ENCODE results near the gene GSN.

The GSN gene

DNA sequence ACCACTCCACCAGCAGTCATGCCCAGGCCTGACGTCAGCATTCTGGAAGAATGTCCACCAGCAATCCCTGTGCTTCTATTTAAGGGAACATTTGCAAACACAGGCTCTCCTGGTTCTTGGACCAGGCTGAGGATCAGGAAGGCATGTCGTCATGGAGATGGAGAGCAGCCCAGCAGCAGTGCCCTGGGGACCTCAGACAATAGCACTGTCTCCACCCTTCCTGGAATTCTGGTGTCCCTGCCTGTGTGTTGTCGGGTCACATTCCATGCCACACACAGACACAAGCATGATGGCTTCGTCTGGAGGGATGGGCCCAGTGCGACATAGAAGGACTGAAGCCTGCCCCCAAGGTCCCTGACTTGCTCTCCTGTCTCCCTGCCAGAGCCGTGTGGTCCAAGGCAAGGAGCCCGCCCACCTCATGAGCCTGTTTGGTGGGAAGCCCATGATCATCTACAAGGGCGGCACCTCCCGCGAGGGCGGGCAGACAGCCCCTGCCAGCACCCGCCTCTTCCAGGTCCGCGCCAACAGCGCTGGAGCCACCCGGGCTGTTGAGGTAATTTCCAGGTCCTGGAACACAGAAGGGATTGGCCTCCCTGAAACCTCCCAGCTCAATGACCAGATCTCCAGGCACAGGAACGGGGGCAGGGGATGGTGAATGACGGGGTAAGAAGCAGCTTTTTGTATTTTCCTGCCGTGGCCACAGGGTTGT is 58.3 kb downstream of the GSN start:
- no peak for DNase-seq

GRCh38 chr9:121326901-121327613 is 59.1 kb downstream of the GSN start:
- DNase-seq, result no peak

GRCh38 chr9:121328476-121328875 is 60.5 kb downstream of the GSN start:
- no peak for DNase-seq

- DNase-seq, result no peak
Observed at GRCh38 chr9:121328876-121329681, 61.1 kb downstream of the GSN start.

GRCh38 chr9:121331549-121331948 is 63.6 kb downstream of the GSN start:
- DNase-seq, result no peak

- DNase-seq, result no peak
Observed at GRCh38 chr9:121331992-121332685, 64.2 kb downstream of the GSN start.

DNA sequence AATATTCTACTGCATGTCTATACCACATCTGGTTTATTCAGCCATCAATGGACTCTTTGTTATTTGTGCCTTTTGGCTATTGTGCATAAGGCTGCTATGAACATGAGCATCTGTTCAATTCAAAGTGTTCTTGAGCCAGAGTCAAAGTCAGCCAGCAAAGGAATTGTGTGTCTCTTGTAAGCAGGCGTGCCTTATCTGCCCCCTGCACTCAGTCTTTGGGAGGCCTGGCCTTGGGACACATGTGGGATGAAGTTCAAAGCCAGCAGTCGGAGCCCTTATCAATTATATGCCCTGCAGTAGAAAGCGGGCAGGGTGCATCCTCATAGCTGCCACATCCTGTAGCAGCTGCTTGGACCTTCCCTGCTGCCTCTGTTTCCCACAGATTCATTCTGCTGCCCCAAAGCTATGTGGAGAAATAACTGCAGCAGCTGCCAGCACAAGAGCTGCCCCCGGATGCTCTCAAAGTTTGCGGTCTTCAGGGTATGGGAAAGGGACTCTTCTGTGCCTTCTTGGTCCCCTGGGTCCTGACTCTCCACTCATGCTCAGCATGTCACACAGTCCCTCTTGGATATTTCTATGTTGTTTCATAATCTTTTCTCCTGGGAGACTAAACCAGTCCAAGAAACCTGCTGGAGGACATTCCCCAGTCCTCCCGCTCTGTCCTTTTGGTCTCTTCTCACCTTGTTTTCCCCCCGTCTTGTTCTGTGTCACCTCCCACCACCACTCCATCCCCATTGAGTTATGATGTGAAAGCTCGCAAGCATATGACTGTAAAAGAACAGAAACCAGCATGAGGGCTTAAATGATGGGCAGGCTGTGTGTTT is 66.2 kb downstream of the GSN start:
- no peak for DNase-seq

- no peak for DNase-seq
Observed at GRCh38 chr9:121336665-121337064, 68.7 kb downstream of the GSN start.

DNA sequence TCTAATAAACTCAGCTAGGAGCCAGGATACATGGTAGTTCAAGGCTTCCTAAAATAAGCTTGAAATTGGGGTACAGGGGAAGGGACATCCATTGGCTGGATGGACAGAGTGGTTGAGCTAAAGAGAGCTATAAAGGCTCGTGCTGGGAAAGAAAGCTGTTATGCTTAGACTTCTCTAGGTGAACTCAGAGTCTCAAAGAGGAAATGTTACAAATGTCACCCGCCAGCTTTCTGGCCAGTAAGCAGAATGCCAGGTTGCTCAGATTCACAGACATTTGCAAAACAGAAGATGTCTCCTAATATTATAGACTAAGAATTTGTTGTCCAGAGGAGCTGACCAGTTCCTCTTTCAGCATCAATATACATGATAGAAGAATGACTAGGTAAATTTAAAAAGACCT is 71.5 kb downstream of the GSN start:
- no peak for DNase-seq

DNA sequence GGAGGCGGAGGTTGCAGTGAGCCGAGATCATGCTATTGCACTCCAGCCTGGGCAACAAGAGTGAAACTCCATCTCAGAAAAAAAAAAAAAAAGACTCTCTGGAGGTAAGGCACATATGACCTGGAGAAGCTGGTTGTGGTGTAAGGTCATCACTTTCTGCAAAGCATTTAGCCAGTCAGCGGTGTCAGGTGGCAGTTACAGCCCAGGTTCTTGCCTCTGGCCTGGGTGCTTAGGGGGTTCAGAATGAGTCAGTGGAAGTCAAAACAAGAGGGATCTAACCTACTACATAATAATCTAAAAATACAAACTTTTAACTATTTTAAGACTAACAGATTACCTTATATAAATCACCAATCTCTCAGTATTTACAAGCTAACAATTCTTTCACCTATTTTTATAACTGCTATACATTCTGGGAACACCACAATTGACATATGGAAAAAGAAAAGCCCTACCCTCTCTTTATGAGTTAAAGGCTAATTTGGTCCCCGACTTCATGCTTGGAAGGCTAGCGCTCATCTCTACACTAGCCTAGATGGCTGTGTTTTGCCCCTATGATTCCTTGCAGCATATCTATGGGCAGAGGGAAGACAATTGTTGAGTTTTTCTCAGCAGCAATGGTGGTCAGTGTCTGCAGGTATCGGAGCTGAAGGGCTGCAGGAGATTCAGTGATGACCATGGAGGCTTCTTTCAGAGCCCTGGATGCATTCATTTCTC is 72.9 kb downstream of the GSN start:
- DNase-seq, result no peak

DNA sequence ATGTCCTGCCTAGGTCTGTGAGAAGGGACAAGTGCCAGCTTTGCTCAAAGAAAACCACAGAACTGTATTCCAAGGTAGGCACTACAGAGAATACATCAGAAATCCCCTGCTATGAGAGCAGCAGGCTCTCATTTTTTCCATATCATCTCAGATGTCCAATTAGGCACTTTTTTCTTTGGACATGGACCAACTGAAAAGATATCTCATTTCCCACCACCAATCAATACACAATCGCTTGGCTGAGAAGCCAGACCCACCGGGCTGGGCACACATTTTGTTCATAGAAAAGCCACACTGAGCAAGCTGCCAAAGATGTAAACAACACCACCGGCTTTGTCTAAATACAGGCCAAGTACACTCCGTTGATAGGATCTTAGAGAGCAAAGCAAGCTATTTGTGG is 76.2 kb downstream of the GSN start:
- no peak for DNase-seq

DNA sequence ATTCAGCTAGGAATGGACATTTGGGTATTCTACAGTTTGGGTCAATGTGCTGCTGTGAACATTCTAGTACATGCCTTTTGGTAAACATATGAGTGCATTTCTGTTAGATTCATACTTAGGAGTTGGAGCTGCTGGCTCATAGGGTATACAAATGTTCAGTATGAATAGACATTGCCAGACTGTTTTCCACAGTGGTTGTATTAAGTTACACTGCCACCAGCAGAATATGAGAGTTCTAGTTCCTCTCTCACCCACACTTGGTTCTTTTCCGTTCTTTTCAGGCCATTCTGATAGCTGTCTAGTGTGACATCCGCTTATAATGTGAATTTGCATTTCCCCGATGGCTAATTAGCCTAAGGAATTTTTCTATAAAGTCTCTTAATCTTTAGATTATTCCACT is 77.1 kb downstream of the GSN start:
- DNase-seq, result no peak

DNA sequence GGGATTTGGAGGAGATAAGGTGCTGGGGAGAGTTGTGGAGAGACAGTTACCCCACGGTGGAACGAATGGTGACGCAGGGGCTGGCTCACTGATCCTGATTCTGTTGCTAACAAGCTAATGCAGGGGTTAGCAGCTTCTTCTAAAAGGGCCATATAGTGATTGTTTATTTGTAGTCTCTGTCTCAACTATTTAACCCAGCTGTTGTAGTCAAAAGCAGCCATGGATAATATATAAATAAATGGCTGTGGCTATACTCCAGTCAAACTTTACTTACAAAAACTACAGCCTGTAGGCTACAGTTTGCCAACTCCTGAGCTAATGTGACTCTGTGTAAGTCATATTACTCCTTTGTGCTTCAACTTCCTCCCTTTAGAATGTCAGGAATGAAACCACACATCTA is 80.3 kb downstream of the GSN start:
- DNase-seq, result no peak

GRCh38 chr9:121349009-121349408 is 81.0 kb downstream of the GSN start:
- no peak for DNase-seq

DNA sequence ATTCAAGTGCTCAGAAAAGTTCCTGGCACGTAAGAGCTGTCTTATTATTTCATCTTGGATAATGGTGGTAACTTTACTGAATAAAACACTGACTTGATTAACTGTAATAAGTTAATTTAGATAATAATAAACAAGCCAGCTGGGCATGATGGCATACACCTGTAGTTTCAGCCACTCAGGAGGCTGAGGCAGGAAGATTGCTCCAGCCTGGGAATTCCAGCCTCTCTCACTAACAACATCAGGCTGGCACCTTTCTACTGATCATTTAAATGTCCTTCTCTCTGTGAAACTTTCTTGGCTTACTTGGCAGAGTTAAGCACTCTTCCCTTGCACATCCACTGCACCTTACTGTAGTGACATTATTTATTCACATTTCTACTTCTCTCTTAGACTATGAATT is 82.1 kb downstream of the GSN start:
- no peak for DNase-seq

DNA sequence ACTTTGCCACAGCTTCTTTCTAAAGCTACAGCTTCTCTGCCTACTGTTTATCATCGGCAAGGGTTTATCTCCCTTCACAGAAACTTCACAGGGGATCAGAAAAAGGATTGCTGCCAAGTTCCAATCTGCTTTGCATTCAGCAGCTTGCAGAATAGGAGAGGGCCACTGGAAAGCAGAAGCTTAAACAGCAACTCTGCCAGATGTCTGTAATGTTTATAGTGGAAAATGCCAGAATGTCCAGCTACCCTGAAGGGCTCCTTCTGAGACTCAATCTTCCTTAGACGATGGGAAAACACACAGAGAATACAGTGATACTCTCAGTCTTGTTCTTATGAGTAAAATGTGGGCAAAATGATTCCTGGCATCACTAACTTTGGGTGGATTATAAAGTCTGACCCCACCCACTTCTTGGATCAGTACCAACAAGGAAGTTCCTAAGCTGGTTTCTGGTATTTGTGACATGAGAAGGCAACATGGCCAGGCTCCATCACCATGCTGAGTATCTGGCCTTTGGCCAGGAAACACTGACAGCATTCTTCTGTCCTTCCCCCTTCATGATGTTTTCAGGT is 83.1 kb downstream of the GSN start:
- no peak for DNase-seq

DNA sequence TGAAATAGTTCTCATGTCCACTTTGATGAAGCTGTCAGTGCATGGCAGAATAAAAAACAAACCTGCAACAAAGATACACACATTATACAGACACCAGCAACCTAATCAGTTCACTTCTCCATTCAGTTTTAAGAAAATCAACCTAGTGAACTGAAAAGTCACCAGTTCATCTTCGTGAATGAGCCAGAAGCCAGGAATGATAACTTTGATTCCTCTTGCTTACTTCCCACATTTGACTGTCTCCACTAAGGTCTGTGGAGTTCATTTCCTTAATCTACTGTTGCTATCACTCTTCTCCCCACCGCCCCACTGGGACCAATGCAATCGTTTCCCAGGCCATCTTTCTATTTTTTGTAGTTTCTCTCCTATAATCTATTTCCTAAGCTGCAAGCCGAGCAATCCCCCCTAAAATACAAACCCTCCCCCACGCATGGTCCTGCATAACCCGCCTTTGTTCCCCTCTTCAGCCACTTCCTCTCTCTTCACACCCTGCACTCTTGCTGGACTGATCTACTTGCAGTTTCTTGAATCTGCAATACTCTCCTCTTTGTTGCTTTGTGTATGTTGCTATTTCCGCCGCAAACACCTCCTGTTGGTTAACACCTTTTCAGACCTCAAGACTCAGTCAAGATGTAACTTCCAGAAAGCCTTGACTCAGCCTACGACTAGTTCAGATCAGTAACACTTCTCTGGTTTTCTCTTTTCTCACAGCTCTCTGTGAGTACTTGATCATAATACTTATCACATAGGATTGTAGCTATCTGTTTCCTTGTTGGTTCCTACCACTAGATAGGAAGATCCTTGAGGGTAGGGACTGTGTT is 85.5 kb downstream of the GSN start:
- DNase-seq, result peak; percentile 51

DNA sequence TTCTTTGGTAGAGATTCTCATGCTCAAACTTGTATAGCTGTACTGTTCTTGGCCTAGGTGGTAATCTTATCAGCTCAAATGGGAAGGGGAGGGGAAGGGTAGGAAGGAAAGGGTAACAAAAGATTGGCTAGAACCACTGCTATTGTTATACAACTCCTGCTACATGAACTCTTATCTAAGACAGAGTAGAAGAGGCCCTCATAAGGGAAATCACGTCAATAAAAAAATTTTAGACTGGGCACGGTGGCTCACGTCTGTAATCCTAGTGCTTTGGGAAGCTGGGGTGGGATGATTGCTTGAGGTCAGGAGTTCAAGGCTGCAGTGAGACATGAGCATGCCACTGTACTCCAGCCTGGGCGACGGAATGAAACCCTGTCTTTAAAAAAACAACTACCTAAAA is 86.2 kb downstream of the GSN start:
- DNase-seq, result no peak

DNA sequence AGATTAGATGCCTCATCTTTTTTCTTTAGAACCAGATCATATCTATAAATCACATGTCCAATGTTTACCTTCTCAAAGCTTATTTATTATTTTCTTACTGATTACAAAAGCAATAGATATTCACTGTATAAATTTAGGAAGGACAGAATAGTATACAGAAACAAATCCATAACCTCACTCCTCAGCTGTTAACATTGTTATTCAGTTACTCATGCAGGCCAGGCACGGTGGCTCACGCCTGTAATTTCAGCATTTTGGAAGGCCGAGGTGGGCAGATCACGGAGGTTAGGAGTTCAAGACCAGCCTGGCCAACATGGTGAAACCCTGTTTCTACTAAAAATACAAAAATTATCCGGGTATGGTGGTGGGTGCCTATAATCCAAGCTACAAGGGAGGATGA is 86.8 kb downstream of the GSN start:
- DNase-seq, result no peak

GRCh38 chr9:121357011-121357410 is 89.0 kb downstream of the GSN start:
- no peak for DNase-seq
